ENCODE results near the gene POLA1. TPM values are rescaled to one million over a fixed set of nuclear protein-coding genes. Genes with fewer than 3 reads are reported as not detected.

Gene POLA1
- total and polyA plus RNA-seq, 3 experiments from 2014 or later, result 6.2 to 43.1 (median 42.5) TPM

DNA sequence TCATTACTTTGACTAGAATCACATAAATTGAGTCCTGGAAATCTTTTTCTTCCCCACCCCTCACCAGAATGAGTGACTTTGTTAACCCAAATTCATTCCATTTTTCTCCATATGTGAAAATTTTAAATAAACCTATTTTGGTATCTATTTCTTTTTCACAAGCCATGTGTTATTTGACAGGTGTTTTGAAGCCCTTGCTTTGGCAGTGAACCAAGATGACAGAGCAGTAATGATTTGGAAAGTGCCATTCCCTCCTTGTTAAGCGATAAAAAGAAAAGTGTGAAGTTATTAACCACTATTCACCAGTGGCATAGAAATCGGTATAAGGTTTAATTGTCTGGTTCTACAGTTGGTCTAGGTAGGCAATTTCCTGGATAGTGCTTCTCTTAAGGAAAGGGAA lies 66.1 kb downstream of the POLA1 start:
- Histone ChIP-seq H3K9me3 (ENCODE audit: low read length) (no peaks in the 10 kb centered on the region), H3K27me3 (ENCODE audit: insufficient read depth, low read length, poor library complexity, severe bottlenecking) (no peaks in the 10 kb centered on the region), H3K27ac (ENCODE audit: low read depth, low read length) (no peak overlapping the region), H3K4me1 (ENCODE audit: insufficient read depth, low read length) (no peaks in the 10 kb centered on the region), H3K4me3 (ENCODE audit: low read length) (no peak overlapping the region), H3K36me3 (ENCODE audit: insufficient read depth, low read length) (no peaks in the 10 kb centered on the region)
- POLR2A ChIA-PET, result no interaction called here
- H3K4me1 Mint-ChIP-seq, result peaks cover 0 to 12% (median 5%) of the 10 kb centered on the region in 3 donors
- no peak overlapping the region for H3K4me3 Mint-ChIP-seq
- no peak overlapping the region for H3K27ac Mint-ChIP-seq
- no peaks in the 10 kb centered on the region for H3K27me3 Mint-ChIP-seq
- CTCF ChIA-PET, result no interaction called here
- no peak for DNase-seq
- peaks cover 0 to 36% (median 6%) of the 10 kb centered on the region in 3 donors for H3K36me3 Mint-ChIP-seq
- H3K9me3 Mint-ChIP-seq, result no peaks in the 10 kb centered on the region

DNA sequence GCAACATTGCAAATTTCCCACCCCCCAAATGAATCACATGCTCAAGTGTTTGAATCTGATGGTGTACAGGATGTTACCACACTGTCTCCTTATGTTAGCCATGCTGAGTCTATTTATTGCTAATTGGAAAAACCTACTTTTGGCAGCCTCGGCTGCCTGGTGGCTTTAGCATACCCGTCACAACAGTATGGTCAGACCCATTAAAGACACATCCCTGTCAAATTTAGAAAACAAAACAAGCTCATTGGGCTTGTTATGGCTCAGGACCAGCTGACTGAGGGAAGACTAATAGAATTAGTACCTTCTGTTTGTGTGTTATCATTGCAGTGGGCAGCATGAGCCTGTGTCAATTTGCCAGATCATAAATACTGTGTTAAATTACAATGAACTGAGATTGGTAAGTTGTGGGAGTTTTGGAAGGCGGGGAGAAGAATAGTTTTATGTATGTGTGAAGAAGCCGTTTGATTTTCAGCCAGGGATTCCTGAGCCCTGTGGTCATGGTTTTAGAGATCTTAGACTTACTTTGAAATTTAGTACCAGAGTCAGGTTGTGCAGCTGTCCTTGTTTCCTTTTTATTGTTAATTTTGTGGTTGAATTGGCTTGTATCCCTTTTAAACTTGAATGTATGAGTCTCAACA lies 66.8 kb downstream of the POLA1 start:
- ChIA-PET CTCF (no interaction called here), POLR2A (no interaction called here)
- Histone ChIP-seq H3K27me3 (ENCODE audit: insufficient read depth, low read length, poor library complexity, severe bottlenecking) (no peaks in the 10 kb centered on the region), H3K36me3 (ENCODE audit: insufficient read depth, low read length) (no peaks in the 10 kb centered on the region), H3K4me3 (ENCODE audit: low read length) (no peak overlapping the region), H3K9me3 (ENCODE audit: low read length) (no peaks in the 10 kb centered on the region), H3K4me1 (ENCODE audit: insufficient read depth, low read length) (no peaks in the 10 kb centered on the region), H3K27ac (ENCODE audit: low read depth, low read length) (no peak overlapping the region)
- Mint-ChIP-seq H3K36me3 (peaks cover 0 to 38% (median 6%) of the 10 kb centered on the region in 3 donors), H3K27me3 (peaks cover 0 to 1% of the 10 kb centered on the region in 2 donors), H3K27ac (no peak overlapping the region), H3K4me1 (peaks cover 0 to 12% (median 5%) of the 10 kb centered on the region in 3 donors), H3K9me3 (peaks cover 0 to 1% (median 0%) of the 10 kb centered on the region in 5 donors), H3K4me3 (no peak overlapping the region)
- no peak for DNase-seq

DNA sequence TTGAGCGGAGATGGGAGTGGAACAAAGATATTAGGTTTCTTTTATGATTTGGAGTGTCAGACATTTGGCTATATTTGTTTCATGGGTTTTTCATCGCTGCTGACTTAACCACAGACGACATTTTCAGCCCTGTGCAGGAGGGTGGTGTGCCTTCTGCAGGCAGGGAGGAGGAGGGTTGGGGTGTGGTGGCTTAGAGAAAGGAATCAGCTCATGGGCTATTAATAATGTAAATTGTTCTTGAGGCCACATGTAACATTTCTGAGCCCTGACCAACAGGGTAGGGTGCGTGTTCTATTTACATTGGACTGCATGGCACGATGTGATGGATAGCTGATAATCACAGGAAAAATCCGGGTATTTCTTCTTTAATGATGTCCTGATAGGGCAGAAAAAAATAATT lies 67.6 kb downstream of the POLA1 start:
- Histone ChIP-seq H3K27me3 (ENCODE audit: insufficient read depth, low read length, poor library complexity, severe bottlenecking) (no peaks in the 10 kb centered on the region), H3K4me3 (ENCODE audit: low read length) (no peak overlapping the region), H3K27ac (ENCODE audit: low read depth, low read length) (no peak overlapping the region), H3K9me3 (ENCODE audit: low read length) (no peaks in the 10 kb centered on the region), H3K36me3 (ENCODE audit: insufficient read depth, low read length) (no peaks in the 10 kb centered on the region), H3K4me1 (ENCODE audit: insufficient read depth, low read length) (no peaks in the 10 kb centered on the region)
- no peak for DNase-seq
- ChIA-PET POLR2A (no interaction called here), CTCF (no interaction called here)
- Mint-ChIP-seq H3K4me3 (no peak overlapping the region), H3K36me3 (peaks cover 0 to 41% (median 10%) of the 10 kb centered on the region in 3 donors), H3K27ac (no peak overlapping the region), H3K4me1 (peaks cover 0 to 12% (median 5%) of the 10 kb centered on the region in 3 donors), H3K9me3 (peaks cover 0 to 1% (median 0%) of the 10 kb centered on the region in 5 donors), H3K27me3 (peaks cover 0 to 1% of the 10 kb centered on the region in 2 donors)

DNA sequence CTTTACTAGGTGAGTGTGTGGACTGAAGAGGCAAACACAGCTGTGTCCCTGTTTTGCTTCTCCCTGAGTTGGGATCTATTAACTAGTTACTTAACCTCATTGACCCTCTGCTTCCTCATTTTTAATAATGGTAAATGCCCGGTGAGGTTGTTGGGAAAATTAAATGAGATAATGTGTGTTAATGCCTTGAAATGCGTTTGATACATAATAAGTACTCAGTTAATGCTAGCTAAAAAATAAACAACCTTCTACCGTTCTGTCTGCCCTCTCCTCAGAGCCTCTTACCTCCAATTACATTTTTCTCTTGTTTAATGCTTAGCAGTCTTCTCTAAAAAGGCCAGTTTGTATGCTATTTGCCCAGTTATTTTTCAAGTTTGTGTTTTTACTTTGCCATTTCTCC lies 70.3 kb downstream of the POLA1 start:
- Mint-ChIP-seq H3K27ac (no peak overlapping the region), H3K36me3 (peaks cover 4 to 46% (median 12%) of the 10 kb centered on the region in 3 donors)
- CTCF ChIA-PET, result no interaction called here

DNA sequence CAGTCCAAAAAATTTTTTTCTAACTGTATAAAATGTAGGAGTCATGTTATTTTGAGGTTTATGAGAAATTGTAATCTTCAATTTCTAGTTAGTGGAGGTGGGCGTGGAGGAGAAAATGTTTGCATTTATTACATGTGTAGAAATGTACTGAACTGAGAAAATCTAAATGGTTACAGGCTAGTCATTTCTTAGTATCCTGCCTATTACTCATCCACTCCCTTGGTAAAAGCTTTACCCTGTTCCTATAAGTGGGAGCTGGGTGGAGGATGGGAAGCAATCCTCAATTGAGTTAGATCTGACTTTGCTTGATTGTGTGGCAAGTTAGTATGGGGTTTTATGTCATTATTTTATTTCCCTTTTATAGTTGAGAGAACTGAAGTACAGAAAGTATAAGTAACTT lies 73.8 kb downstream of the POLA1 start:
- no peak overlapping the region for H3K4me3 ChIP-seq (ENCODE audit: low read length)
- no peaks in the 10 kb centered on the region for H3K4me1 ChIP-seq (ENCODE audit: insufficient read depth, low read length)
- Mint-ChIP-seq H3K9me3 (peaks cover 0 to 1% (median 0%) of the 10 kb centered on the region in 5 donors), H3K36me3 (peaks cover 4 to 48% (median 12%) of the 10 kb centered on the region in 3 donors), H3K4me3 (no peak overlapping the region), H3K27me3 (peaks cover 0 to 2% of the 10 kb centered on the region in 2 donors), H3K4me1 (no peaks in the 10 kb centered on the region), H3K27ac (no peak overlapping the region)
- POLR2A ChIA-PET, result no interaction called here
- DNase-seq, result no peak
- H3K27ac ChIP-seq (ENCODE audit: low read depth, low read length), result no peak overlapping the region
- no peaks in the 10 kb centered on the region for H3K9me3 ChIP-seq (ENCODE audit: low read length)
- no peaks in the 10 kb centered on the region for H3K36me3 ChIP-seq (ENCODE audit: insufficient read depth, low read length)
- CTCF ChIA-PET, result no interaction called here
- H3K27me3 ChIP-seq (ENCODE audit: insufficient read depth, low read length, poor library complexity, severe bottlenecking), result no peaks in the 10 kb centered on the region

More for the DNA sequence above, 70.3 kb downstream of the POLA1 start:
- DNase-seq, result no peak
- H3K4me1 ChIP-seq (ENCODE audit: insufficient read depth, low read length), result no peaks in the 10 kb centered on the region
- H3K4me3 ChIP-seq (ENCODE audit: low read length), result no peak overlapping the region
- no peaks in the 10 kb centered on the region for H3K36me3 ChIP-seq (ENCODE audit: insufficient read depth, low read length)
- H3K9me3 ChIP-seq (ENCODE audit: low read length), result no peaks in the 10 kb centered on the region
- Mint-ChIP-seq H3K4me3 (no peak overlapping the region), H3K27me3 (peaks cover 0 to 1% of the 10 kb centered on the region in 2 donors), H3K4me1 (peaks cover 0 to 12% (median 5%) of the 10 kb centered on the region in 3 donors), H3K9me3 (peaks cover 0 to 1% (median 0%) of the 10 kb centered on the region in 5 donors)
- no peak overlapping the region for H3K27ac ChIP-seq (ENCODE audit: low read depth, low read length)
- POLR2A ChIA-PET, result no interaction called here
- no peaks in the 10 kb centered on the region for H3K27me3 ChIP-seq (ENCODE audit: insufficient read depth, low read length, poor library complexity, severe bottlenecking)

DNA sequence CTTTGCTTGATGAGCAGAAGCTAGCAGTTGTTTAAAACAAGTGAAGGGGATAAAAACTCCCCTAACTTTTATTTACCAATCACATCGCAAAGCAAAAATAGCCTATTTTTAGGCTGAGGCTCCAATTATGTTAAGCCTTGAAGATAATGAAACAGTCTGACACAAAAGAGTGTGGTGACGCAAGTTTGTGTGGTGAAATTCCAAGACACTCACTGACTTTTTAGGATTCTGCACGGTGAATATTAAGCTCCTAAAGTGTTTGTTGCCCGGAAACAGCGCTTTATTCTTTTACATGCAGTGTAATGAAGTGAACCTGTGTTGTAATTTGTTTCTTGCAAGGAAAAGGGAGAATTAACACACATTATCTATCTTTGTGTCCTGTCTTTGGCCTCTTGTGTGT lies 74.8 kb downstream of the POLA1 start:
- Histone ChIP-seq H3K4me1 (ENCODE audit: insufficient read depth, low read length) (no peaks in the 10 kb centered on the region), H3K27ac (ENCODE audit: low read depth, low read length) (no peak overlapping the region), H3K9me3 (ENCODE audit: low read length) (no peaks in the 10 kb centered on the region), H3K4me3 (ENCODE audit: low read length) (no peak overlapping the region), H3K36me3 (ENCODE audit: insufficient read depth, low read length) (no peaks in the 10 kb centered on the region), H3K27me3 (ENCODE audit: insufficient read depth, low read length, poor library complexity, severe bottlenecking) (no peaks in the 10 kb centered on the region)
- Mint-ChIP-seq H3K36me3 (peaks cover 4 to 44% (median 12%) of the 10 kb centered on the region in 3 donors), H3K27me3 (peaks cover 0 to 2% of the 10 kb centered on the region in 2 donors), H3K9me3 (peaks cover 0 to 1% (median 0%) of the 10 kb centered on the region in 5 donors), H3K4me3 (no peak overlapping the region), H3K27ac (no peak overlapping the region), H3K4me1 (no peaks in the 10 kb centered on the region)
- ChIA-PET POLR2A (no interaction called here), CTCF (no interaction called here)
- no peak for DNase-seq

DNA sequence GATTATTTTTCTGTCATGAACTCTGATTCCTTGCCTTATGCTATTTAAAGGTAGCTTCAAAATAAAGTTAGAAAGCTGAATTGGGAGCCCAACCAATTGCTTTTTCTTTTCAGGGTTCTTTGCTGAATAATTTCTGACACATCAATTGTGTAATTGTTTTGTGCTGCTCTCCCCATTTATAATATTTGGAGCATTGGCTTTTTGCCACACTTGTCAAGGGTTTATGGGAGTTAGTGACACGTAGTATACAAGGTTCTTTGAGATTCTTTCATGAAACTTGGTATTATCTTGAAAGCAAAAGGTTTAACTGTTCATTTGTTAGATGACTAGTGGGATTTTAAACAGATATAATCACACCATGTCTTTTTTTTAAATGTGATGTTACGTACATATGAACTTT lies 80.9 kb downstream of the POLA1 start:
- Histone ChIP-seq H3K4me3 (ENCODE audit: low read length) (no peak overlapping the region), H3K27me3 (ENCODE audit: insufficient read depth, low read length, poor library complexity, severe bottlenecking) (no peaks in the 10 kb centered on the region), H3K36me3 (ENCODE audit: insufficient read depth, low read length) (no peaks in the 10 kb centered on the region), H3K9me3 (ENCODE audit: low read length) (no peaks in the 10 kb centered on the region), H3K4me1 (ENCODE audit: insufficient read depth, low read length) (no peaks in the 10 kb centered on the region), H3K27ac (ENCODE audit: low read depth, low read length) (no peak overlapping the region)
- peaks cover 0 to 24% (median 6%) of the 10 kb centered on the region in 3 donors for H3K36me3 Mint-ChIP-seq
- DNase-seq, result no peak
- no peak overlapping the region for H3K27ac Mint-ChIP-seq
- no peaks in the 10 kb centered on the region for H3K9me3 Mint-ChIP-seq
- POLR2A ChIA-PET, result no interaction called here
- CTCF ChIA-PET, result no interaction called here
- H3K4me3 Mint-ChIP-seq, result no peak overlapping the region
- H3K4me1 Mint-ChIP-seq, result peaks cover 0 to 8% (median 6%) of the 10 kb centered on the region in 3 donors
- H3K27me3 Mint-ChIP-seq, result peaks cover 0 to 4% of the 10 kb centered on the region in 2 donors

DNA sequence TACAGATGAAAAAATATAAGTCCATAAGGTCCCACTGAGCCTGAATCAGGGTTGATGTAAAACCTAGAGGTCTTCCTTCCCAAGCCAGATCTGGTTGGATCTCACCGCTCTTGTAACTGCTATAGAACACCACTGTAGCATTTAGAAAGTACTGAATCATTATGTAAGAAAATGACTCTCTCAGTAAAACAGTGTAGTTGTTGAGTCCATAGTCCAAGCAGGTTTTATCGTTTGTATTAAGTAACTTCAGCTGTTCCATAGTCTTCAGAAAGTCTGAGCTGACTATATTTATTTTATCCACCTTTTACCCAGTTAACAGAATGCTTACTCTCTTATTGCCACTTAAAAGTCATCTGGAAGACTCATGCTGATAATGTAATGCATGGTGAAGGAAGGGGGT lies 82.2 kb downstream of the POLA1 start:
- ChIA-PET CTCF (no interaction called here), POLR2A (no interaction called here)
- H3K27me3 Mint-ChIP-seq, result peaks cover 0 to 5% of the 10 kb centered on the region in 2 donors
- peak overlapping the region in 1 of 8 donors; percentile 21 for H3K27ac Mint-ChIP-seq
- Histone ChIP-seq H3K27ac (ENCODE audit: low read depth, low read length) (no peak overlapping the region), H3K27me3 (ENCODE audit: insufficient read depth, low read length, poor library complexity, severe bottlenecking) (no peaks in the 10 kb centered on the region), H3K36me3 (ENCODE audit: insufficient read depth, low read length) (no peaks in the 10 kb centered on the region), H3K9me3 (ENCODE audit: low read length) (no peaks in the 10 kb centered on the region), H3K4me1 (ENCODE audit: insufficient read depth, low read length) (no peaks in the 10 kb centered on the region), H3K4me3 (ENCODE audit: low read length) (no peak overlapping the region)
- no peaks in the 10 kb centered on the region for H3K9me3 Mint-ChIP-seq
- peaks cover 0 to 8% (median 6%) of the 10 kb centered on the region in 3 donors for H3K4me1 Mint-ChIP-seq
- peaks cover 0 to 19% (median 2%) of the 10 kb centered on the region in 3 donors for H3K36me3 Mint-ChIP-seq
- H3K4me3 Mint-ChIP-seq, result no peak overlapping the region
- DNase-seq, result no peak
